ENCODE results near the gene SPATS2L.

Gene SPATS2L

GRCh38 chr2:200306196-200306930, at the start of gene SPATS2L:
SPATS2L (plus strand) TSS chr2:200306693; CDS start chr2:200389245, 82,552 bp downstream.
- Histone ChIP-seq H3K4me2 (ENCODE audit: low read length) (no peak within 1 kb of the TSS), H3F3A (ENCODE audit: control insufficient read depth, insufficient read depth) (no peaks in the 10 kb centered on the region), H3K4me3 (ENCODE audit: low read length) (no peak within 1 kb of the TSS), H3K9me3 (ENCODE audit: control insufficient read depth, insufficient read depth, low read length) (no peaks in the 10 kb centered on the region), H3K27me3 (ENCODE audit: control insufficient read depth, low read length) (peaks cover 7% of the 10 kb centered on the region), H3K36me3 (ENCODE audit: control insufficient read depth, low read length) (no peaks in the 10 kb centered on the region), H3K27ac (ENCODE audit: low read depth, low read length) (no peak within 1 kb of the TSS), H4K20me1 (ENCODE audit: control insufficient read depth, insufficient read depth, low read depth, low read length) (no peaks in the 10 kb centered on the region), H3K79me2 (ENCODE audit: control insufficient read depth, low read length) (no peaks in the 10 kb centered on the region), H3K9me2 (replicated peaks; ENCODE audit: control insufficient read depth, low read length) (no peaks in the 10 kb centered on the region), H3K4me1 (ENCODE audit: control insufficient read depth, low read length) (no peaks in the 10 kb centered on the region)
- peak; percentile 85; the same call in 1 of the 2 replicates for TF ChIP-seq EZH2phosphoT487 (IDR thresholded peaks at IDR 0.05; ENCODE audit: borderline replicate concordance, low read length)
- no peak for TF ChIP-seq CTCF (IDR thresholded peaks at IDR 0.05; ENCODE audit: low read depth, low read length, poor library complexity, severe bottlenecking)

- Histone ChIP-seq H3K4me2 (ENCODE audit: low read length) (no peak overlapping the region), H3F3A (ENCODE audit: control insufficient read depth, insufficient read depth) (no peaks in the 10 kb centered on the region), H3K4me1 (ENCODE audit: control insufficient read depth, low read length) (no peaks in the 10 kb centered on the region), H3K36me3 (ENCODE audit: control insufficient read depth, low read length) (no peaks in the 10 kb centered on the region), H3K4me3 (ENCODE audit: low read length) (no peak overlapping the region), H3K79me2 (ENCODE audit: control insufficient read depth, low read length) (no peaks in the 10 kb centered on the region), H4K20me1 (ENCODE audit: control insufficient read depth, insufficient read depth, low read depth, low read length) (no peaks in the 10 kb centered on the region), H3K9me2 (replicated peaks; ENCODE audit: control insufficient read depth, low read length) (no peaks in the 10 kb centered on the region), H3K27ac (ENCODE audit: low read depth, low read length) (no peak overlapping the region), H3K27me3 (ENCODE audit: control insufficient read depth, low read length) (no peaks in the 10 kb centered on the region), H3K9me3 (ENCODE audit: control insufficient read depth, insufficient read depth, low read length) (no peaks in the 10 kb centered on the region)
- TF ChIP-seq CTCF (IDR thresholded peaks at IDR 0.05; ENCODE audit: low read depth, low read length, poor library complexity, severe bottlenecking) (no peak), EZH2phosphoT487 (IDR thresholded peaks at IDR 0.05; ENCODE audit: borderline replicate concordance, low read length) (no peak)
Measured at GRCh38 chr2:200257570-200257969, 48.9 kb upstream of the SPATS2L start.

GRCh38 chr2:200258081-200258480, 48.4 kb upstream of the SPATS2L start:
- Histone ChIP-seq H3K4me2 (ENCODE audit: low read length) (no peak overlapping the region), H3K79me2 (ENCODE audit: control insufficient read depth, low read length) (no peaks in the 10 kb centered on the region), H4K20me1 (ENCODE audit: control insufficient read depth, insufficient read depth, low read depth, low read length) (no peaks in the 10 kb centered on the region), H3K9me3 (ENCODE audit: control insufficient read depth, insufficient read depth, low read length) (no peaks in the 10 kb centered on the region), H3K27me3 (ENCODE audit: control insufficient read depth, low read length) (no peaks in the 10 kb centered on the region), H3K36me3 (ENCODE audit: control insufficient read depth, low read length) (no peaks in the 10 kb centered on the region), H3K27ac (ENCODE audit: low read depth, low read length) (no peak overlapping the region), H3K4me1 (ENCODE audit: control insufficient read depth, low read length) (no peaks in the 10 kb centered on the region), H3F3A (ENCODE audit: control insufficient read depth, insufficient read depth) (no peaks in the 10 kb centered on the region), H3K4me3 (ENCODE audit: low read length) (no peak overlapping the region), H3K9me2 (replicated peaks; ENCODE audit: control insufficient read depth, low read length) (no peaks in the 10 kb centered on the region)
- TF ChIP-seq EZH2phosphoT487 (IDR thresholded peaks at IDR 0.05; ENCODE audit: borderline replicate concordance, low read length) = no peak
- no peak for TF ChIP-seq CTCF (IDR thresholded peaks at IDR 0.05; ENCODE audit: low read depth, low read length, poor library complexity, severe bottlenecking)
